ENCODE results near the gene SEMA4B.
"Not testable (repeated sequence)": the region's sequence is repeated elsewhere in the genome, so short reads cannot be mapped to it uniquely, and the experiment has no call there.

SEMA4B gene

DNA sequence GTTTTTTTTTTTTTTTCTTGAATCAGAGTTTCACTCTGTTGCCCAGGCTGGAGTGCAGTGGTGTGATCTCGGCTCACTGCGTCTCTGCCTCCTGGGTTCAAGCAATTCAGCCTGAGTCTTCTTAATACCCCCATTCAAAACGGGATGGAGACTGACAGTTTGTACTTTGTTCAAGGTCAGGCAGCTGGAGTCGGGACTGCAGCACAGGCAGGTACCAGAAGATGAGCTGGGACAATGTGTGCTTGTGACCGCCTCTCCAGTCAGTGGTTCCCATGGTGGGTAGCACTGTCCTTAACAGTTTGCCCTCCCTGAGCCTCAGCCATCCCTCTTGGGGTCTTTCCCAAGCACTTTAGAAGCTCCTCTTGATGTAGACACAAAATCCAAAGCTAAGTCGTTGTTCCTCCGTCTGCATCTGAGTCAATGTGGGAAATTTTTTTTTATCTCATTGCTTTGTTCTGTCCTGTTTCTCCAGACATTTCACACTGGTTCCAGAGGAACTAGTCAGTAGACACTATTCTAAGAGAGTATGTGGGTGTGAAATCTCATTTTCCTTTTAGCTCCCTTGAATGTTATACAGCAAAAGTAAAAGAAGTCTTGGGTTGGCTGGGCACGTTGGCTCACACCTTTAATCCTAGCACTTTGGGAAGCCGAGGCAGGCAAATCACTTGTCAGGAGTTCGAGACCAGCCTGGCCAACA, 43.0 kb downstream of the SEMA4B start:
- no peak for DNase-seq (ENCODE audit: extremely low spot score)
- TF ChIP-seq, protein P1, sequence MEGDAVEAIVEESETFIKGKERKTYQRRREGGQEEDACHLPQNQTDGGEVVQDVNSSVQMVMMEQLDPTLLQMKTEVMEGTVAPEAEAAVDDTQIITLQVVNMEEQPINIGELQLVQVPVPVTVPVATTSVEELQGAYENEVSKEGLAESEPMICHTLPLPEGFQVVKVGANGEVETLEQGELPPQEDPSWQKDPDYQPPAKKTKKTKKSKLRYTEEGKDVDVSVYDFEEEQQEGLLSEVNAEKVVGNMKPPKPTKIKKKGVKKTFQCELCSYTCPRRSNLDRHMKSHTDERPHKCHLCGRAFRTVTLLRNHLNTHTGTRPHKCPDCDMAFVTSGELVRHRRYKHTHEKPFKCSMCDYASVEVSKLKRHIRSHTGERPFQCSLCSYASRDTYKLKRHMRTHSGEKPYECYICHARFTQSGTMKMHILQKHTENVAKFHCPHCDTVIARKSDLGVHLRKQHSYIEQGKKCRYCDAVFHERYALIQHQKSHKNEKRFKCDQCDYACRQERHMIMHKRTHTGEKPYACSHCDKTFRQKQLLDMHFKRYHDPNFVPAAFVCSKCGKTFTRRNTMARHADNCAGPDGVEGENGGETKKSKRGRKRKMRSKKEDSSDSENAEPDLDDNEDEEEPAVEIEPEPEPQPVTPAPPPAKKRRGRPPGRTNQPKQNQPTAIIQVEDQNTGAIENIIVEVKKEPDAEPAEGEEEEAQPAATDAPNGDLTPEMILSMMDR (IDR thresholded peaks at IDR 0.05; ENCODE audit: control extremely low read depth, extremely low read depth, low read depth, missing control alignments), result no peak
- CTCF ChIA-PET, result interaction anchor here (1.1 to 2.8 kb wide), 2 partner anchors 11 to 39 kb away, joined by 3 to 10 read pairs; partner anchors contain the start of genes CIB1 and GDPGP1
- POLR2A ChIA-PET, result interaction anchor here (0.6 to 1.0 kb wide), 2 partner anchors 10 to 19 kb away, joined by 3 to 7 read pairs; partner anchors contain the start of gene CIB1

GRCh38 chr15:90248789-90249202, 47.7 kb downstream of the SEMA4B start:
- POLR2A ChIA-PET, result interaction anchor here (0.5 to 1.0 kb wide), 4 partner anchors 13 to 270 kb away, joined by 3 to 8 read pairs (median 3); partner anchors contain the start of gene CIB1
- no peak for DNase-seq (ENCODE audit: extremely low spot score)
- TF ChIP-seq, protein P1 (IDR thresholded peaks at IDR 0.05; ENCODE audit: control extremely low read depth, extremely low read depth, low read depth, missing control alignments), result no peak
- CTCF ChIA-PET, result interaction anchor here (1.0 to 2.3 kb wide), 11 partner anchors 10 to 234 kb away, joined by 3 to 10 read pairs (median 4); no protein-coding TSS in a partner anchor

- DNase-seq (ENCODE audit: extremely low spot score), result peak; percentile 55
- TF ChIP-seq, protein P1 (IDR thresholded peaks at IDR 0.05; ENCODE audit: control extremely low read depth, extremely low read depth, low read depth, missing control alignments), result no peak
- CTCF ChIA-PET, result interaction anchor here (1.1 to 2.3 kb wide), 9 partner anchors 9 to 101 kb away, joined by 3 to 10 read pairs (median 3); no protein-coding TSS in a partner anchor
- POLR2A ChIA-PET, result interaction anchor here (0.6 to 1.0 kb wide), 3 partner anchors 12 to 21 kb away, joined by 3 read pairs; partner anchors contain the start of gene CIB1
These were observed 48.2 kb downstream of the SEMA4B start, which contains the start of gene TTLL13 for GRCh38 chr15:90249203-90249863. Gene TTLL13 (plus strand): TSS chr15:90249556. CDS start chr15:90250631, 1,075 bp downstream.

- CTCF ChIA-PET, result interaction anchor here (2.9 kb wide), 1 partner anchor 9 kb away, joined by 10 read pairs; the partner anchor contains the start of gene TTLL13
- POLR2A ChIA-PET, result no interaction called here
- DNase-seq (ENCODE audit: extremely low spot score), result no peak
- TF ChIP-seq, protein P1 (IDR thresholded peaks at IDR 0.05; ENCODE audit: control extremely low read depth, extremely low read depth, low read depth, missing control alignments), result no peak
These were observed 56.6 kb downstream of the SEMA4B start for GRCh38 chr15:90257776-90258175.

DNA sequence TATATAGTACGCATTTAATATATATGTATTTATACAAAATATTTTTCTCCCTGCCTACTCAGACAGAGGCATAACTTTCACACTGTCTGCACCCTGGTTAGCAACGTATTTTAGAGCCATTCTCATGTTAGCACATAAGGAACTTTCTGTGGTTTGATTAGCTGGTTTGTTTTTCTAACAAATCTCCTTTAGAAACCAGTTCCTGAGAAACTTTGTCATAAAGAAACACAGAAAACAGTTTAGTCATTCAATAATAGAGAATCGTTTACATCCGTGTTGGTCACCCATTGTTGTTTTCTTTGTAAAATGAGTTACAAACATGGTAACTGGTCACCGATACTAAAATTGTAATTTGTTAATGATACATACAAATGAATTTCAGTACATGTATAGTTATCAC, 58.4 kb downstream of the SEMA4B start:
- POLR2A ChIA-PET, result no interaction called here

GRCh38 chr15:90260731-90261130, 59.6 kb downstream of the SEMA4B start:
- DNase-seq (ENCODE audit: extremely low spot score); POLR2A ChIA-PET: not testable (repeated sequence)
- CTCF ChIA-PET, result interaction anchor here (1.2 to 1.9 kb wide), 2 partner anchors 9 to 10 kb away, joined by 5 to 6 read pairs; no protein-coding TSS in a partner anchor

More for the DNA sequence above, 58.4 kb downstream of the SEMA4B start:
- DNase-seq (ENCODE audit: extremely low spot score), result peak; percentile 40
- TF ChIP-seq, protein P1 (IDR thresholded peaks at IDR 0.05; ENCODE audit: control extremely low read depth, extremely low read depth, low read depth, missing control alignments), result no peak
- CTCF ChIA-PET, result interaction anchor here (2.9 kb wide), 1 partner anchor 11 kb away, joined by 10 read pairs; the partner anchor contains the start of gene TTLL13
